PFSK-1 (cell line): ENCODE data around the gene PLD5.

Source experiments
- FOXP2 ChIP-seq: optimal IDR thresholded peaks from 2 replicates; pipeline ENCODE3; 2011; ENCODE audit warnings: borderline replicate concordance, control low read depth, inconsistent platforms; ENCODE audit not compliant: insufficient read depth; ENCODE audit errors: extremely low read length, extremely low read depth
- POLR2AphosphoS5 ChIP-seq: IDR thresholded peaks from 2 replicates; pipeline ENCODE4 v1.6.1; 2012; ENCODE audit warnings: low read depth, mild to moderate bottlenecking, control low read depth, low read length, moderate library complexity
- SIN3A ChIP-seq: IDR thresholded peaks from 2 replicates; pipeline ENCODE4 v1.6.1; 2012; ENCODE audit warnings: mild to moderate bottlenecking, low read length, moderate library complexity, borderline replicate concordance; ENCODE audit not compliant: insufficient read depth
- TAF1 ChIP-seq: IDR thresholded peaks from 2 replicates; pipeline ENCODE4 v1.6.1; 2012; ENCODE audit warnings: low read length, control low read depth, borderline replicate concordance; ENCODE audit not compliant: insufficient read depth
- TF ChIP-seq, protein P1 (sequence below), 2 experiments: IDR thresholded peaks; 2 replicates each; pipeline versions ENCODE4 v1.6.1 to v1.8.0; 2011 to 2012; ENCODE audit warnings: low read depth in 2 of 2, low read length in 2 of 2, control low read depth in 1 of 2, inconsistent platforms in 1 of 2, mild to moderate bottlenecking in 1 of 2, moderate library complexity in 1 of 2; ENCODE audit not compliant: insufficient read depth in 1 of 2

DNA sequence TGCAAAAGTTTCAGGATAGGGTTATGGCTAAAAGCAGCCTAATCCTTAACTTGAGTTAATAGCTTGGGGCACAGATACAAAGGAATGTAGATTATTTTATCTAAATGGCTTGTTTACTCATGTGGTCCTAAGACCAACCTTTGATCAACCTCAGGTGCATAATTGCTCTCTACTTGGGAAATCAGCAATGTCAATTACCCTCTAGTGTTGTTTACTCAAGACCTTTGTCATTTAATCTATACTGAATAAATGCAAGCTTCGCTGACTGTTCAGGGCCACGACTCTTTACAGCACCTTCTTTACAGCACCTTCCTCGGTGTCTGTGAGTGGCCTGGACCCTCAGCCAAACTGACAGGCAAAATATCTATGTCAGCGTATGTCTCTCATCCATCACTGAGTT is 308.1 kb downstream of the PLD5 start:
- TF ChIP-seq POLR2AphosphoS5 (no peak), TAF1 (no peak), SIN3A (no peak), FOXP2 (no peak)
- TF ChIP-seq, protein P1, sequence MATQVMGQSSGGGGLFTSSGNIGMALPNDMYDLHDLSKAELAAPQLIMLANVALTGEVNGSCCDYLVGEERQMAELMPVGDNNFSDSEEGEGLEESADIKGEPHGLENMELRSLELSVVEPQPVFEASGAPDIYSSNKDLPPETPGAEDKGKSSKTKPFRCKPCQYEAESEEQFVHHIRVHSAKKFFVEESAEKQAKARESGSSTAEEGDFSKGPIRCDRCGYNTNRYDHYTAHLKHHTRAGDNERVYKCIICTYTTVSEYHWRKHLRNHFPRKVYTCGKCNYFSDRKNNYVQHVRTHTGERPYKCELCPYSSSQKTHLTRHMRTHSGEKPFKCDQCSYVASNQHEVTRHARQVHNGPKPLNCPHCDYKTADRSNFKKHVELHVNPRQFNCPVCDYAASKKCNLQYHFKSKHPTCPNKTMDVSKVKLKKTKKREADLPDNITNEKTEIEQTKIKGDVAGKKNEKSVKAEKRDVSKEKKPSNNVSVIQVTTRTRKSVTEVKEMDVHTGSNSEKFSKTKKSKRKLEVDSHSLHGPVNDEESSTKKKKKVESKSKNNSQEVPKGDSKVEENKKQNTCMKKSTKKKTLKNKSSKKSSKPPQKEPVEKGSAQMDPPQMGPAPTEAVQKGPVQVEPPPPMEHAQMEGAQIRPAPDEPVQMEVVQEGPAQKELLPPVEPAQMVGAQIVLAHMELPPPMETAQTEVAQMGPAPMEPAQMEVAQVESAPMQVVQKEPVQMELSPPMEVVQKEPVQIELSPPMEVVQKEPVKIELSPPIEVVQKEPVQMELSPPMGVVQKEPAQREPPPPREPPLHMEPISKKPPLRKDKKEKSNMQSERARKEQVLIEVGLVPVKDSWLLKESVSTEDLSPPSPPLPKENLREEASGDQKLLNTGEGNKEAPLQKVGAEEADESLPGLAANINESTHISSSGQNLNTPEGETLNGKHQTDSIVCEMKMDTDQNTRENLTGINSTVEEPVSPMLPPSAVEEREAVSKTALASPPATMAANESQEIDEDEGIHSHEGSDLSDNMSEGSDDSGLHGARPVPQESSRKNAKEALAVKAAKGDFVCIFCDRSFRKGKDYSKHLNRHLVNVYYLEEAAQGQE (IDR thresholded peaks at IDR 0.05; ENCODE audit: insufficient read depth in 1 of 2, low read depth in 2 of 2, low read length in 2 of 2), result no peak
